ENCODE data around the gene BMP7.

BMP7 gene

DNA sequence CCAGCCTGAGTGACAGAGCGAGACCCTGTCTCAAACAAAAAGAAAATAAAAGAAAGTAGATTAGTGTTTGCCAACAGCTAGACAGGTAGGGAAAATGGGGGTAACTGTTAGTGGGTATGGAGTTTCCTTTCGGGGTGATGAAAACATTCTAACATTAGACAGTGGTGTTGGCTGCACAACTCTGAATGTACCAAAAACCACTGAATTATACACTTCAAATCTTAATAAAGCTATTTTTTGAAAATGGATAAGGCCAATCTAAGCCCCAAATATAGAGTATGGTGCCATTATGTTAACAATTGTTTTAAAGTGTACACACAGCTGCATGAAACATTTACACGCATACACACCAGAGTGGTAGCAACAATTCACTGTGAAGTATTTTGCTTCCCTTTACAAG lies 57.0 kb downstream of the BMP7 start:
- H3K4me3 ChIP-seq (ENCODE audit: low read depth, low read length), result no peak overlapping the region
- DNase-seq (ENCODE audit: low read depth), result no peak
- TF ChIP-seq, protein P1, sequence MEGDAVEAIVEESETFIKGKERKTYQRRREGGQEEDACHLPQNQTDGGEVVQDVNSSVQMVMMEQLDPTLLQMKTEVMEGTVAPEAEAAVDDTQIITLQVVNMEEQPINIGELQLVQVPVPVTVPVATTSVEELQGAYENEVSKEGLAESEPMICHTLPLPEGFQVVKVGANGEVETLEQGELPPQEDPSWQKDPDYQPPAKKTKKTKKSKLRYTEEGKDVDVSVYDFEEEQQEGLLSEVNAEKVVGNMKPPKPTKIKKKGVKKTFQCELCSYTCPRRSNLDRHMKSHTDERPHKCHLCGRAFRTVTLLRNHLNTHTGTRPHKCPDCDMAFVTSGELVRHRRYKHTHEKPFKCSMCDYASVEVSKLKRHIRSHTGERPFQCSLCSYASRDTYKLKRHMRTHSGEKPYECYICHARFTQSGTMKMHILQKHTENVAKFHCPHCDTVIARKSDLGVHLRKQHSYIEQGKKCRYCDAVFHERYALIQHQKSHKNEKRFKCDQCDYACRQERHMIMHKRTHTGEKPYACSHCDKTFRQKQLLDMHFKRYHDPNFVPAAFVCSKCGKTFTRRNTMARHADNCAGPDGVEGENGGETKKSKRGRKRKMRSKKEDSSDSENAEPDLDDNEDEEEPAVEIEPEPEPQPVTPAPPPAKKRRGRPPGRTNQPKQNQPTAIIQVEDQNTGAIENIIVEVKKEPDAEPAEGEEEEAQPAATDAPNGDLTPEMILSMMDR (IDR thresholded peaks at IDR 0.05; ENCODE audit: insufficient read depth, low read depth, low read length, missing control alignments), result no peak

DNA sequence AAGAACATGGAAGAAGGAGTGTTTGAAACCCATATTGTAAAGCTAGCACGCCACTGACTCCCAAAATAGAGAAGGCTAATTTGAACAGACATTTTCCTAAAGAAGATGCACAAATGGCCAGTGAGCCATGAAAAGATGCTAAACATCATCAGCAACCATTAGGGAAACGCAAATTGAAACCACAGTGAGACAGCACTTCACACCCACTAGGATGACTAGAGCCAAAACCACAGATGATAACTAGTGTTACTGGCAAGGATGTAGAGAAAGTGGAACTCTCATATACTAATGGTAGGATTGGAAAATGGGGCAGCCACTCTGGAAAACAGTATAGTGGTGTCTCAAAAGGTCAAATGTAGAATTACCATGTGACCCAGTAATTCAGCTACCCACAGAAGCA lies 58.2 kb downstream of the BMP7 start:
- H3K4me3 ChIP-seq (ENCODE audit: low read depth, low read length), result no peak overlapping the region
- TF ChIP-seq, protein P1 (IDR thresholded peaks at IDR 0.05; ENCODE audit: insufficient read depth, low read depth, low read length, missing control alignments), result no peak
- DNase-seq (ENCODE audit: low read depth), result no peak

DNA sequence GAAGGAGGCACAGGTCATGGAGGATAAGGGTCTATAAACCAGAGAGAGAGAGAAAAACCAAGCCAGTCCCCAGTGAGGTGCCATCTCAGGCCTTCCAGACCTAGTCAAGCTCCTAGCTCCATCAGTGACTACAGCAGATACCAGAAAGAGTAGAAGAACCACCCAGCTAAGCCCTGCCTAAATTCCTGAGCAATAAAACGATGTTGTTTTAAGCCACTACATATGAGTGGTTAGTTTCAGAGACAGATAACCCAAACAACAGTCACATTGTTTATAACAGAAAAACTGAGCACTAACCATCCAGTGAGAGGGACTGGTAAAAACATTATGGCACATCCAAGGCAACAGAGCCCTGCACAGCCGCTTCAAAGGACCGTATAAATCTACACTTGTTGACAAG lies 59.2 kb downstream of the BMP7 start:
- DNase-seq (ENCODE audit: low read depth), result no peak
- TF ChIP-seq, protein P1 (IDR thresholded peaks at IDR 0.05; ENCODE audit: insufficient read depth, low read depth, low read length, missing control alignments), result no peak
- no peak overlapping the region for H3K4me3 ChIP-seq (ENCODE audit: low read depth, low read length)

DNA sequence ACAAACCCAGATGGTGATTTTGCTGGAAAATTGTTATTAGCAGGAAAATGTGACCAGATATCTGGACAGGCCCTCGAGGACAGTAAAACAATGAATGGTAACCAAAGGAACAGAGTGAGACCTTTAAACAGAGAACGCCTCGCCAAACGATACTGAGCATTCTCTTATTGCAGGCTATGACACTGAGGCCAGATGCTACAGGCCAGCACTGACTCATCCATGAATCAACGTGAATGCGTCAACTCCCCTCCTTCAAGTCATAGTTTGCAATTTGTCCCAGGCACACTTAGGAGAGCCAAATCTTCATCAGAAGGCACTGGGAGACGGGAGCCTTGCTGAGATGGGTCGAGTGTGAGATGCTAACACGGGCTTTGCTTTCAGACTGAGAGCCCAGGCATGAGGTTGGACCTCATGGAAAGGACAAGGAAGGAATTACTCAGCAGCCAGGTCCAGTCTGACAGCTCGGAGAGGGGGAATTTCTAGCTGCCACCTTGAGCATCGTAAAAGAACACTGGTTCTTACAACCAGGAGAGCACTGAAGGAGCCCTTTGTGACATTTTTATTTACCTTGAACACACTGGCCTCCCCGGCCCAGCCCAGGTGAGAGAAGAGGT lies 60.7 kb downstream of the BMP7 start:
- TF ChIP-seq, protein P1 (IDR thresholded peaks at IDR 0.05; ENCODE audit: insufficient read depth, low read depth, low read length, missing control alignments), result no peak
- DNase-seq (ENCODE audit: low read depth), result no peak
- no peak overlapping the region for H3K4me3 ChIP-seq (ENCODE audit: low read depth, low read length)

DNA sequence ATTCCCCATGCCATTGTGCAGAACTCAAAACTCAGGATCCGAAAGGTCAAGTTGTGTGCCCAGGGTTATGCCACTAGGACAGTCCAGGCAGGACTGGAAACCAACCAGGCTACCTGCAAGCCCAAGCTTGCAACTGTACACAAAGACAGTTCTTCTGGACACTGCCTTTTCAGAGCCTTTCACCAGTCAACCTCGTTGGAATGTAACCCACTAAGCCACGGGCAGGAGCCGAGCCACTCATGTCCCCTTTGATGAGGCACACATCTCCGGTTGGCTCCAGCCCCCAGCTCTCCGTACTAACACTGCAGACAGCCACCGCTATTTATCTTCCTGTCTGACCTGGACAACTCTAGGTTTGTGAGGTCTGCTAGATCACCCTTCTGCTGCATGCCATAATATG lies 62.5 kb downstream of the BMP7 start:
- no peak overlapping the region for H3K4me3 ChIP-seq (ENCODE audit: low read depth, low read length)
- DNase-seq (ENCODE audit: low read depth), result no peak
- TF ChIP-seq, protein P1 (IDR thresholded peaks at IDR 0.05; ENCODE audit: insufficient read depth, low read depth, low read length, missing control alignments), result no peak

DNA sequence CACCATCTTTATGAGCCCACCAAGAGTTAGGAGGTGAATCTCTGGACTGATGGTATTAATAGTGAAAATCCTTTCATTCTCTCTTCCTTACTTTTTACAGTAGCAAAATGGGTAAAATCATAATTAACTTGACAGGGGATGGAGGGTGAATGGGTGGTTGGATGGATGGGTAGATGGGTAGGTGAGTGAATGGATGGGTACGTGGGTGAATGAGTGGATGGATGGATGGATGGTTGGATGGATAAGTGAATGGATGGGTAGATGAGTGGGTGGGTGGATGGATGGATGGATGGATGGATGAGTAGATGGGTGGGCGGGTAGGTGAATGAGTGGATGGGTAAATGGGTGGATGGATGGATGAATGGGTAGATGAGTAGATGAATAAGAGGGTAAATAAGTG lies 63.2 kb downstream of the BMP7 start:
- TF ChIP-seq, protein P1 (IDR thresholded peaks at IDR 0.05; ENCODE audit: insufficient read depth, low read depth, low read length, missing control alignments), result no peak
- H3K4me3 ChIP-seq (ENCODE audit: low read depth, low read length), result no peak overlapping the region
- DNase-seq (ENCODE audit: low read depth), result no peak

DNA sequence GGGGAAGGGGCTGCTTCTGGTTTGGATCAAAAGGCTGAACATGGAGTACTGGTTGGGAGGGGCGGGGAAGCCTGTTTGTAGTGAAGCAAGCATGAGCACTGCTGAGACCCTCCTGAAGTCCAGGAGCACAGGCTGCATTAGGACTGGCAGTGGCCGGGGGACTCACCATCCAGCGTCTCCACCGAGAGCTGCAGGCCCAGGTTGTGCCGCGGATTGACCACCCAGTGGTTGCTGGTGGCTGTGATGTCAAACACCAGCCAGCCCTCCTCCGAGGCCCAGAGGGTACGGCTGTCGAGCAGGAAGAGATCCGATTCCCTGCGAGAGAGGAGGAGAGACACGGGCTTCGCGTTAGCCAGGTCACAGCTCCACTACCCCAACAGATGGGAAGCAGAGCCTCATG lies 64.1 kb downstream of the BMP7 start:
- no peak for DNase-seq (ENCODE audit: low read depth)
- TF ChIP-seq, protein P1 (IDR thresholded peaks at IDR 0.05; ENCODE audit: insufficient read depth, low read depth, low read length, missing control alignments), result no peak
- no peak overlapping the region for H3K4me3 ChIP-seq (ENCODE audit: low read depth, low read length)

All from GM12865 (cell line).